Esophagus squamous epithelium (tissue), 4 donors: ENCODE data around the gene LTBP2.

Experiments used
- POLR2A ChIP-seq, 4 donors: fragments of 450-650 bp; IDR thresholded peaks; one replicate each; pipeline ENCODE4 v1.6.1; 2017; ENCODE audit warnings: antibody characterized with exemption in 4 of 4, mild to moderate bottlenecking in 4 of 4, moderate library complexity in 3 of 4
- TF ChIP-seq, protein P1 (sequence below), 6 experiments: fragments of 450-650 bp in 4 of 6; fragments of 200-600 bp in 2 of 6; sonication (generic) in 2 of 6; IDR thresholded peaks; one replicate each; pipeline ENCODE4 v1.5.1; 2016 to 2019; ENCODE audit warnings: antibody characterized with exemption in 6 of 6, mild to moderate bottlenecking in 4 of 6, moderate library complexity in 4 of 6

DNA sequence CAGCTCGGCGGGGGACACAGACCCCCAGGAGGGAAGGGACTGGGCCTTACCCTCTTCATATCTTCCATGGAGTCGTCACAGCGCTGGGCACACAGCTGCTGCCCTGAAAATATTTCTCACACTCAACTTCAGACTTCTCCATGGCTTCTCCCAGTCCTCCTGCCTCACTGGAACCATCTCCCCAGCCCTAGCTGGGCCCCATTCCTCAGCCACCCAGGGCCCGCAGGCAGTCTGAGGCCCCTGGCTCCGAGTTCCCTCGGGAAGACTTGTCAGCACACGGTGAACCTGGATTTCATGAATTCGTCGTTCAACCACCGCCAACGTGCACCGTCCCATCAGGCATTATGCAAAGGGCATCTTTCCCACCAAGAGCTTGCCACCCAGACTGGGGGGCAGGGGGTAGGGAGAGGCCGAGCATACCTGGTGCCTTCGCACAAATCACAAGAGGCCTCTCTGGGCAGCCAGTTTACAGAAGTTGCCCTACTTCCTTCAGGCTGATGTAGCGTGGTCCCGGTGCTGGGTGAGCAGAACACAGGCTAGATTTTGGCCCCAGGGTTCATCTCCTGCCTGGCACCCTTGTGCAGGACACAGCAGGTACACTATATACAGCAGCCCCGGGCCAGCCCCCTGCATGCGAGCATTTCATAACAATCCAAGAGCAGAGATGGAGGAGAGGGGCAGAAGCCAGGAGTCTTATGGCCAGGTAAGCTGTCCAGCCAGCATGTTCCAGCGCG, 44.2 kb downstream of the LTBP2 start:
- TF ChIP-seq, protein P1, sequence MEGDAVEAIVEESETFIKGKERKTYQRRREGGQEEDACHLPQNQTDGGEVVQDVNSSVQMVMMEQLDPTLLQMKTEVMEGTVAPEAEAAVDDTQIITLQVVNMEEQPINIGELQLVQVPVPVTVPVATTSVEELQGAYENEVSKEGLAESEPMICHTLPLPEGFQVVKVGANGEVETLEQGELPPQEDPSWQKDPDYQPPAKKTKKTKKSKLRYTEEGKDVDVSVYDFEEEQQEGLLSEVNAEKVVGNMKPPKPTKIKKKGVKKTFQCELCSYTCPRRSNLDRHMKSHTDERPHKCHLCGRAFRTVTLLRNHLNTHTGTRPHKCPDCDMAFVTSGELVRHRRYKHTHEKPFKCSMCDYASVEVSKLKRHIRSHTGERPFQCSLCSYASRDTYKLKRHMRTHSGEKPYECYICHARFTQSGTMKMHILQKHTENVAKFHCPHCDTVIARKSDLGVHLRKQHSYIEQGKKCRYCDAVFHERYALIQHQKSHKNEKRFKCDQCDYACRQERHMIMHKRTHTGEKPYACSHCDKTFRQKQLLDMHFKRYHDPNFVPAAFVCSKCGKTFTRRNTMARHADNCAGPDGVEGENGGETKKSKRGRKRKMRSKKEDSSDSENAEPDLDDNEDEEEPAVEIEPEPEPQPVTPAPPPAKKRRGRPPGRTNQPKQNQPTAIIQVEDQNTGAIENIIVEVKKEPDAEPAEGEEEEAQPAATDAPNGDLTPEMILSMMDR (IDR thresholded peaks at IDR 0.05) = no peak
- TF ChIP-seq POLR2A (IDR thresholded peaks at IDR 0.05) = no peak
